K562 (cell line): ENCODE data around the gene PEAR1. TPM values are rescaled to one million over a fixed set of nuclear protein-coding genes. Genes with fewer than 3 reads are reported as not detected.
A peak's percentile ranks its signal among the peaks of the same experiment; 100 is the strongest.

Experiments used
- ATAC-seq: fragments of 200-7000 bp; cut with Tn5 transposase; 3 replicates; pipeline ENCODE4 v1.9.1; 2020; ENCODE audit warnings: moderate library complexity
- BruUV-seq: library from RNA; stranded (reverse); fragments of 400-500 nt; replicated peaks from 2 replicates; lab custom pipeline; 2021; lab: Mats Ljungman, UMichigan
- CTCF ChIA-PET: fragments of 300-600 bp; formaldehyde crosslinking; extraction: SDS; loops from one replicate; lab custom pipeline; 2021; ENCODE audit warnings: low intra/inter-chr PET ratio; lab: Yijun Ruan, JAX
- POLR2A ChIA-PET: fragments of 300-600, 350-650 bp; sonication (Branson Sonifier 250); formaldehyde crosslinking; extraction: SDS; loops from one replicate; lab custom pipeline; 2021; ENCODE audit warnings: antibody characterized with exemption, inconsistent platforms; lab: Yijun Ruan, JAX
- DNase-seq, 4 experiments: peaks; one replicate each; pipeline versions ENCODE4 v3.0.0 to v3.0.0-alpha.2; 2011 to 2018; ENCODE audit warnings: low spot score in 3 of 4, mixed read lengths in 3 of 4; ENCODE audit errors: extremely low read depth in 1 of 4
- FAIRE-seq: peaks from 2 replicates; lab custom pipeline; 2011; peaks lifted over from hg19 to GRCh38; lab: Jason Lieb, UNC
- H2AFZ ChIP-seq: 2 replicates; pipeline ENCODE4 v1.6.0; 2011; ENCODE audit warnings: low read depth, low read length, control low read depth, inconsistent platforms
- H3K27ac ChIP-seq: fragments of 200-600 bp; 3 replicates; pipeline ENCODE4 v1.8.0; 2011; ENCODE audit warnings: low read depth, mild to moderate bottlenecking, control low read depth, inconsistent platforms, low read length, moderate library complexity, mixed read lengths; ENCODE audit errors: extremely low read depth
- H3K27me3 ChIP-seq, 2 experiments: fragments of 300-600 bp in 1 of 2; 2 replicates in 1 of 2; 3 replicates in 1 of 2; pipeline versions ENCODE4 v1.6.0 to v1.8.0; 2011; ENCODE audit warnings: inconsistent platforms in 2 of 2, low read length in 2 of 2, mild to moderate bottlenecking in 1 of 2, mixed read lengths in 1 of 2, moderate library complexity in 1 of 2; ENCODE audit not compliant: control insufficient read depth in 2 of 2, insufficient read depth in 2 of 2
- H3K36me3 ChIP-seq: fragments of 300-600 bp; 3 replicates; pipeline ENCODE4 v1.8.0; 2011; ENCODE audit warnings: mild to moderate bottlenecking, low read length, inconsistent platforms; ENCODE audit not compliant: control insufficient read depth, insufficient read depth
- H3K4me1 ChIP-seq, 2 experiments: fragments of 200-600 bp in 1 of 2; replicated peaks in 1 of 2; 2 replicates in 1 of 2; 3 replicates in 1 of 2; pipeline versions ENCODE4 v1.5.1 to v1.8.0; 2011; ENCODE audit warnings: inconsistent platforms in 2 of 2, low read length in 2 of 2, mild to moderate bottlenecking in 1 of 2, mixed read lengths in 1 of 2, moderate library complexity in 1 of 2; ENCODE audit not compliant: control insufficient read depth in 2 of 2, insufficient read depth in 2 of 2
- H3K4me2 ChIP-seq: 2 replicates; pipeline ENCODE4 v1.6.1; 2011; ENCODE audit warnings: low read length, control low read depth, inconsistent platforms, mixed read lengths; ENCODE audit not compliant: insufficient read depth
- H3K4me3 ChIP-seq: fragments of 200-600 bp; sonication (generic), shearing (Covaris generic); 2 replicates; pipeline ENCODE4 v1.5.1; 2016; ENCODE audit warnings: control low read depth, inconsistent platforms
- H3K79me2 ChIP-seq: fragments of 200-600 bp; 3 replicates; pipeline ENCODE4 v1.8.0; 2011; ENCODE audit warnings: low read length, inconsistent platforms; ENCODE audit not compliant: control insufficient read depth, insufficient read depth
- H3K9ac ChIP-seq, 2 experiments: 2 replicates each; pipeline versions ENCODE4 v1.6.0 to v1.6.1; 2011; ENCODE audit warnings: low read depth in 2 of 2, low read length in 2 of 2, control low read depth in 1 of 2, inconsistent platforms in 1 of 2, mild to moderate bottlenecking in 1 of 2, mixed read lengths in 1 of 2; ENCODE audit not compliant: insufficient read depth in 1 of 2
- H3K9me1 ChIP-seq: one replicate; pipeline ENCODE4 v1.6.0; 2011; ENCODE audit warnings: inconsistent platforms, mild to moderate bottlenecking, low read length, moderate library complexity; ENCODE audit not compliant: control insufficient read depth, insufficient read depth
- H3K9me3 ChIP-seq: replicated peaks from 2 replicates; pipeline ENCODE4 v1.5.1; 2011; ENCODE audit warnings: low read depth, low read length, inconsistent platforms; ENCODE audit not compliant: control insufficient read depth, insufficient read depth
- H4K20me1 ChIP-seq: replicated peaks from 2 replicates; pipeline ENCODE4 v1.6.1; 2011; ENCODE audit warnings: low read length, inconsistent platforms, mixed read lengths; ENCODE audit not compliant: control insufficient read depth, insufficient read depth
- ARHGAP35 ChIP-seq: fragments of 450-650 bp; IDR thresholded peaks from 2 replicates; pipeline ENCODE4 v1.6.1; 2018; ENCODE audit not compliant: partially characterized antibody
- BRCA1 ChIP-seq, 2 experiments: fragments of 450-650 bp in 1 of 2; sonication (generic) in 1 of 2; formaldehyde crosslinking in 1 of 2; IDR thresholded peaks; 2 replicates each; pipeline versions ENCODE4 v1.5.0 to v1.6.1; 2017 to 2020; ENCODE audit warnings: mild to moderate bottlenecking in 1 of 2, missing genetic modification reagents in 1 of 2
- CC2D1A ChIP-seq: fragments of 450-650 bp; IDR thresholded peaks from 2 replicates; pipeline ENCODE4 v1.6.1; 2017; ENCODE audit warnings: mild to moderate bottlenecking
- ETV5 ChIP-seq: sonication (generic); formaldehyde crosslinking; IDR thresholded peaks from 2 replicates; pipeline ENCODE4 v1.4.0; 2020; ENCODE audit warnings: low read depth, mild to moderate bottlenecking, missing genetic modification reagents
- MNT ChIP-seq, 2 experiments: fragments of 450-650 bp; conservative IDR thresholded peaks; 2 replicates each; pipeline ENCODE4 v1.6.1; 2017; ENCODE audit warnings: mild to moderate bottlenecking in 2 of 2, moderate library complexity in 2 of 2
- NCOA6 ChIP-seq: fragments of 450-650 bp; IDR thresholded peaks from 2 replicates; pipeline ENCODE4 v1.6.1; 2017; ENCODE audit warnings: mild to moderate bottlenecking
- NFXL1 ChIP-seq: fragments of 450-650 bp; formaldehyde crosslinking; IDR thresholded peaks from 2 replicates; pipeline ENCODE4 v1.4.0; 2021; ENCODE audit warnings: mild to moderate bottlenecking
- POLR3A ChIP-seq: IDR thresholded peaks from 2 replicates; pipeline ENCODE4 v1.6.1; 2011; ENCODE audit warnings: borderline replicate concordance, mild to moderate bottlenecking, moderate library complexity; ENCODE audit not compliant: insufficient read length, insufficient read depth; ENCODE audit errors: extremely low read depth
- PURB ChIP-seq: sonication (generic); formaldehyde crosslinking; IDR thresholded peaks from 2 replicates; pipeline ENCODE4 v1.9.0; 2021; ENCODE audit warnings: low read depth, mild to moderate bottlenecking, missing genetic modification reagents
- RBM17 ChIP-seq: fragments of 200-400 bp; formaldehyde crosslinking; IDR thresholded peaks from 2 replicates; pipeline ENCODE4 v1.6.1; 2017; ENCODE audit warnings: low read depth, mild to moderate bottlenecking, low read length, borderline replicate concordance
- SPI1 ChIP-seq: IDR thresholded peaks from 2 replicates; pipeline ENCODE4 v1.6.1; 2011; ENCODE audit warnings: low read depth, low read length, control low read depth, borderline replicate concordance
- STAT5A ChIP-seq: IDR thresholded peaks from 2 replicates; pipeline ENCODE4 v1.6.1; 2012; ENCODE audit warnings: low read length, inconsistent platforms, borderline replicate concordance
- TOE1 ChIP-seq, 2 experiments: fragments of 450-650 bp in 1 of 2; sonication (generic) in 1 of 2; formaldehyde crosslinking in 1 of 2; IDR thresholded peaks; 2 replicates each; pipeline versions ENCODE4 v1.7.1 to v1.8.0; 2016 to 2022; ENCODE audit warnings: borderline replicate concordance in 2 of 2, mild to moderate bottlenecking in 2 of 2, antibody characterized with exemption in 1 of 2, inconsistent platforms in 1 of 2, low read depth in 1 of 2, missing genetic modification reagents in 1 of 2, moderate library complexity in 1 of 2
- XRCC5 ChIP-seq: fragments of 200-400 bp; formaldehyde crosslinking; IDR thresholded peaks from 2 replicates; pipeline ENCODE4 v1.6.1; 2017; ENCODE audit warnings: low read depth, mild to moderate bottlenecking, low read length
- ZC3H4 ChIP-seq: sonication (generic); formaldehyde crosslinking; IDR thresholded peaks from 2 replicates; pipeline ENCODE4 v1.9.0; 2021; ENCODE audit warnings: missing genetic modification reagents, borderline replicate concordance
- ZEB2 ChIP-seq: fragments of 450-650 bp; IDR thresholded peaks from 2 replicates; pipeline ENCODE4 v1.6.1; 2016
- ZFP1 ChIP-seq: fragments of 450-650 bp; formaldehyde crosslinking; IDR thresholded peaks from 2 replicates; pipeline ENCODE4 v1.4.0; 2020; ENCODE audit warnings: mild to moderate bottlenecking, mixed read lengths
- ZKSCAN3 ChIP-seq: fragments of 250-450 bp; sonication (Bioruptor Pico); IDR thresholded peaks from 2 replicates; pipeline ENCODE4 v1.4.0; 2020
- ZNF311 ChIP-seq: fragments of 250-450 bp; sonication (Bioruptor Pico); IDR thresholded peaks from 2 replicates; pipeline ENCODE4 v1.4.0; 2020; ENCODE audit warnings: mild to moderate bottlenecking, moderate library complexity
- ZNF561 ChIP-seq: fragments of 450-650 bp; formaldehyde crosslinking; conservative IDR thresholded peaks from 2 replicates; pipeline ENCODE4 v1.4.0; 2020; ENCODE audit warnings: mild to moderate bottlenecking, moderate library complexity
- ZNF668 ChIP-seq: fragments of 250-450 bp; sonication (Bioruptor Pico); IDR thresholded peaks from 2 replicates; pipeline ENCODE4 v1.8.0; 2022; ENCODE audit warnings: mild to moderate bottlenecking, inconsistent platforms
- ZNF785 ChIP-seq: fragments of 250-450 bp; sonication (Bioruptor Pico); IDR thresholded peaks from 2 replicates; pipeline ENCODE4 v1.4.0; 2020; ENCODE audit warnings: mild to moderate bottlenecking
- ZZZ3 ChIP-seq: fragments of 450-650 bp; IDR thresholded peaks from 2 replicates; pipeline ENCODE4 v1.6.1; 2016; ENCODE audit warnings: antibody characterized with exemption, mild to moderate bottlenecking, moderate library complexity
- WGBS: fragments of 100-300 bp; shearing (Covaris generic); methylation state at CpG from one replicate; pipeline ENCODE4 v1.1.6; 2016; ENCODE audit warnings: low coverage, mixed read lengths; ENCODE audit not compliant: insufficient coverage; ENCODE audit errors: missing lambda C conversion rate; 5-methylcytosine and 5-hydroxymethylcytosine counted together
- in situ Hi-C: fragments of 300-500 bp; cut with MboI; formaldehyde crosslinking; loops from 4 replicates; pipeline ENCODE4 v1.15.0; 2018; ENCODE audit warnings: inconsistent platforms, mixed read lengths
- intact Hi-C: fragments of 100-400 bp; cut with micrococcal nuclease; formaldehyde crosslinking; loops from 2 replicates; pipeline ENCODE4 v1.14.2; 2022
- polyA plus RNA-seq, 8 experiments: library from polyadenylated mRNA; depleted of rRNA in 4 of 8; stranded (reverse) in 5 of 8; unstranded in 3 of 8; fragments of >200 nt; fragmentation: Nextera tagmentation in 2 of 8; fragmentation: Illumina TruSeq in 1 of 8; extraction: Ambion mirVana in 2 of 8; extraction: Trizol in 1 of 8; gene quantifications; 2 replicates each; pipeline versions ENCODE4 v1.2.1 to v1.2.3, GENCODE V29; 2011 to 2014; ENCODE audit warnings: inconsistent platforms in 1 of 8, missing spikeins in 1 of 8
- total RNA-seq, 7 experiments: library from RNA; depleted of rRNA in 6 of 7; stranded (reverse); fragments of >200 nt in 6 of 7; fragmentation: Illumina TruSeq in 2 of 7; extraction: Trizol in 2 of 7; gene quantifications; 2 replicates each; pipeline versions ENCODE4 v1.2.1 to v1.2.3, GENCODE V29; 2011 to 2021; ENCODE audit warnings: low replicate concordance in 1 of 7
- TF ChIP-seq, protein P1 (sequence below): sonication (generic); formaldehyde crosslinking; IDR thresholded peaks from 2 replicates; pipeline ENCODE4 v1.5.0; 2020; ENCODE audit warnings: missing genetic modification reagents

The PEAR1 gene
- total and polyA plus RNA-seq, 9 of the 15 experiments (the other 6 are each of a cell fraction or from before 2014, with no cell fraction given) = 0.87 to 13.9 (median 6.1) TPM

DNA sequence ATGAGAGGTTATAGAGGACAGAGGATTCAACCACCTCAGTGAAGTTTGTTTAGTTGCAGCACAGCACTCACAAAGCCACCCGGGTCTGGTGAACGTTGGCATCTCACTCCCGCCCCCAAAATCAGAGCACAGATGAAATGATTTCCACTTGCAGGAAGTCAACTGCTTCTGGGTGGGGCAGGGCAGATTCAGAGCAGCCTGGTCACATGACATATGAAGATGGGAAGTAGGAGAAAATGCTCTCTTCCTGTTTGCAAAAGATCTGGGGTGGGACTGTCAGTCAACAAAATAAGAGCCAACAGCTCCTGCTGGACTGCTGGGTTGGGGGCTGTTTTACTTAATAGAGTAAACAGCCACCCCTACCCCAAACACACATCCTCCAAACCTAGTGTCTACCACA is 70.1 kb downstream of the PEAR1 start:
- Histone ChIP-seq H3K4me3 (no peak overlapping the region), H3K9me3 (no peaks in the 10 kb centered on the region), H3K4me2 (no peak overlapping the region), H3K79me2 (no peaks in the 10 kb centered on the region), H3K9me1 (no peaks in the 10 kb centered on the region), H2AFZ (no peak overlapping the region), H3K9ac (no peak overlapping the region), H3K27me3 (no peaks in the 10 kb centered on the region), H4K20me1 (no peaks in the 10 kb centered on the region), H3K27ac (no peak overlapping the region), H3K36me3 (peaks cover 32% of the 10 kb centered on the region; the same call in 2 of the 3 replicates), H3K4me1 (peaks cover 6 to 21% of the 10 kb centered on the region in 2 experiments)
- ChIA-PET CTCF (no interaction called here), POLR2A (interaction anchor here (2.2 kb wide), 1 partner anchor 30 kb away, joined by 8 read pairs; no protein-coding TSS in a partner anchor)
- WGBS = 58% methylated on average over 3 of the region's 3 CpGs
- no TSS peak for BruUV-seq
- DNase-seq (peak in 1 of 4 experiments; percentile 22), ATAC-seq (peak; percentile 56), FAIRE-seq (peak; percentile 60)
- in situ Hi-C loops = no loop called here
- intact Hi-C loops = no loop called here
- no peak for TF ChIP-seq ZNF668
- no peak for TF ChIP-seq ZNF311 (CRISPR knock-in tag)
- TF ChIP-seq POLR3A = no peak
- no peak for TF ChIP-seq BRCA1 (IDR thresholded peaks at IDR 0.05)
- no peak for TF ChIP-seq BRCA1 (CRISPR knock-in tag; IDR thresholded peaks at IDR 0.05)
- no peak for TF ChIP-seq ZZZ3
- no peak for TF ChIP-seq ETV5 (CRISPR knock-in tag)
- TF ChIP-seq ZFP1 = no peak
- TF ChIP-seq, protein P1, sequence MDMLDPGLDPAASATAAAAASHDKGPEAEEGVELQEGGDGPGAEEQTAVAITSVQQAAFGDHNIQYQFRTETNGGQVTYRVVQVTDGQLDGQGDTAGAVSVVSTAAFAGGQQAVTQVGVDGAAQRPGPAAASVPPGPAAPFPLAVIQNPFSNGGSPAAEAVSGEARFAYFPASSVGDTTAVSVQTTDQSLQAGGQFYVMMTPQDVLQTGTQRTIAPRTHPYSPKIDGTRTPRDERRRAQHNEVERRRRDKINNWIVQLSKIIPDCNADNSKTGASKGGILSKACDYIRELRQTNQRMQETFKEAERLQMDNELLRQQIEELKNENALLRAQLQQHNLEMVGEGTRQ (CRISPR knock-in tag) = peak; percentile 59
- no peak for TF ChIP-seq ZEB2
- TF ChIP-seq PURB (CRISPR knock-in tag) = no peak
- no peak for TF ChIP-seq ARHGAP35
- TF ChIP-seq MNT (conservative IDR thresholded peaks at IDR 0.05) = no peak
- TF ChIP-seq ZNF561 (CRISPR knock-in tag) = no peak
- no peak for TF ChIP-seq RBM17
- no peak for TF ChIP-seq NCOA6
- TF ChIP-seq ZKSCAN3 (CRISPR knock-in tag) = no peak
- TF ChIP-seq XRCC5 = no peak
- TF ChIP-seq CC2D1A = no peak
- no peak for TF ChIP-seq NFXL1
- peak; percentile 88 for TF ChIP-seq TOE1 (IDR thresholded peaks at IDR 0.05; ENCODE audit: borderline replicate concordance)
- no peak for TF ChIP-seq TOE1 (CRISPR knock-in tag; IDR thresholded peaks at IDR 0.05; ENCODE audit: borderline replicate concordance, low read depth)
- no peak for TF ChIP-seq STAT5A
- peak; percentile 27; the same call in 1 of the 2 replicates for TF ChIP-seq SPI1
- no peak for TF ChIP-seq ZC3H4
- TF ChIP-seq ZNF785 (CRISPR knock-in tag) = no peak
